Stimulated activated CD4-positive, alpha-beta T cell treated with anti-CD3 and anti-CD28 coated beads, Interleukin-4, amount 100 ng/mL, for 4 hours (primary cell): ENCODE results near the gene CAMK2G.
"Not testable (repeated sequence)": the region's sequence is repeated elsewhere in the genome, so short reads cannot be mapped to it uniquely, and the experiment has no call there.

Experiments used
- DNase-seq, 2 experiments: peaks; one replicate each; pipeline ENCODE4 v3.0.0-alpha.2; 2020

The CAMK2G gene

DNA sequence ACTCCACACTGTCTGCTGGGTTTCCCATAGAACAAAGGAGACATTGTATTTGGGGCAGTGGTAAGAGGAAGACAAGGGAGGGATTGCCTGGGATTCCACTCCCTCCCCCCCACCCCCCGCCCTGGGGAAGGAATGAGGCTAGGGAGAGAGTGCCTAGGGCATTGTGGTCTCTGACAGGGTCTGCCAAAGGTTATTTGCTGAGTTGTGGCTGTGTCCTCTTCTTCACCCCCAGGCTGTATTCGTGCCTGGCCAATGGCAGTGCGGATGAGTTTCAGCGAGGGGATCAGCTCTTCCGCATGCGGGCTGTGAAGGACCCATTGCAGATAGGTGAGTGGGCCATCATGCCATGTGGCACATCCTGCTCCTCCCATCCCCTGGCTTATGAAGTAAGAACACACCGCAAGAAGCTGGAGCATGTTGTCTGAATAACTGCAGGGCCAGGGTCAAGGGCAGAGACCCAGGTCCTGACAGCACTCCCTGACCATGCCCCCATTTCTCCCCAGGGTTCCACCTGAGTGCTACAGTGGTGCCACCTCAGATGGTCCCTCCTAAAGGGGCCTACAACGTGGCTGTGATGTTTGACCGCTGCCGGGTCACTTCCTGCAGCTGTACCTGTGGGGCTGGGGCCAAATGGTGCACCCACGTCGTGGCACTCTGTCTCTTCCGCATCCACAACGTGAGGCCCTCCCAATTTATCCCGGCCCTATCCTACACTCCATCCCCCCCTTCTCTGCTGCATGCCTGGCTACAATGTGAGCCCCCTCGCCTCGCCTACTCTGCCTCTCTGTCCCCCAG lies 85.3 kb downstream of the CAMK2G start:
- no peak for DNase-seq

DNA sequence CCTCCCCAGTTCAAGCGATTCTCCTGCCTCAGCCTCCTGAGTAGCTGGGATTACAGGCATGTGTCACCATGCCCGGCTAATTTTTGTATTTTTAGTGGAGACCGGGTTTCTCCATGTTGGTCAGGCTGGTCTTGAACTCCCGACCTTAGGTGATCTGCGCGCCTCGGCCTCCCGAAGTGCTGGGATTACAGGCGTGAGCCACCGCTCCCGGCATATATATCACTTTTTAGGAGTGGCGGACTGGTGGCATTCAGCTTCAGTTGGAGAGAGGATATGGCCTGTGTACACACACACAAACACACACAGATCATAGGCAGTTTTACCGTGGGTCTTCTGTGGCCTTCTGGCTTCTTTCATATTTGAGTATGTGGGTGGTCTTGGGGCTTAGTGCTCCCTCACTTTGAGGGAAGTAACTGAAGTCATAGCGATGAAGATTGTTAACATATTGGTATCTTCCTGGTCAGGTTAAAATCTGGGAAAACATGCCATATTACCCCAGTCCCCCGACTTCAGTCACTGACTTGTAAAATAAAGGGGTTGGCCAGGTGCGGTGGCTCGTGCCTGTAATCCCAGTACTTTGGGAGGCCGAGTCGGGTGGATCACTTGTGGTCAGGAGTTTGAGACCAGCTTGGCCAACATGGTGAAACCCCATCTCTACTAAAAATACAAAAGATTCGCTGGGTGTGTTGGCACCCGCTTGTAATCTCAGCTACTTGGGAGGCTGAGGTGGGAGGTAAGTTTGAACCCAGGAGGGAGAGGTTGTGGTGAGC lies 87.1 kb downstream of the CAMK2G start:
- DNase-seq, result not testable (repeated sequence)

- no peak for DNase-seq
These were observed 87.9 kb downstream of the CAMK2G start for GRCh38 chr10:73786512-73786885.

DNA sequence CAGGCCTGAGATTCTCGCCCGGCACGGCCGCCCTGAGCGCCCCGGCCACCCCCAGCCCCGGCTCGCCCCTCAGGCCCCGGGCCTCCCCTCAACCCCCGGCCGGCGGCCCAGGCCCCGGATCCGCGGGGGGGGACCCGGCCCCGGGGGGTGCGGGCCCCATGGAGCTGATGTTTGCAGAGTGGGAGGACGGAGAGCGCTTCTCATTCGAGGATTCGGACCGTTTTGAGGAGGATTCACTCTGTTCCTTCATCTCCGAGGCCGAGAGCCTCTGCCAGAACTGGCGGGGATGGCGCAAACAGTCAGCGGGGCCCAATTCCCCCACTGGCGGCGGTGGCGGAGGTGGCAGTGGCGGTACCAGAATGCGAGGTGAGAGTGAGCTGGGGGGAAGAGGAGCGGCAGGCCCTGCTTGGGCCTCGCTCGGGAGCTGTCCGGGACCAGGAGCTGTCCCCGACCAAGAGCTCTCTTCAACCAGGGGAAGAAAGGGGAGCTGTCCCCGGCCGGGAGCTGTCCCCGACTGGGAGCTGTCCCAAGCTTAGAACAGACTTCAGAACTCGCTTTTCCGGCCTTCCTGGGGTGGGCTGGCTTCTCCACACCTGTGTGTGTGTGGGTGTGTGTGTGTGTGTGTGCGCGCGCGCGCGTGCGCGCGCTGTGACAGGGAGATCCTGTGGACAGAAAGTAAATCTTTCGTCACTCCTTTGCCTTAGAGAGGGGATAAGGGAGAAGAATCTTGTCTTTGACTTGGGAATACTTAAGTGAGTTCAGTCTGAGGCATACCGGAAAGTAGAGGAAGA lies 88.4 kb downstream of the CAMK2G start:
- DNase-seq, result peak; percentile 36 to 46

- peak; percentile 78 to 81 for DNase-seq
These were observed 89.1 kb downstream of the CAMK2G start, which contains the start of gene ZSWIM8 for GRCh38 chr10:73785211-73785720. Gene ZSWIM8 (plus strand): TSS chr10:73785606. CDS start chr10:73785879, 273 bp downstream.

DNA sequence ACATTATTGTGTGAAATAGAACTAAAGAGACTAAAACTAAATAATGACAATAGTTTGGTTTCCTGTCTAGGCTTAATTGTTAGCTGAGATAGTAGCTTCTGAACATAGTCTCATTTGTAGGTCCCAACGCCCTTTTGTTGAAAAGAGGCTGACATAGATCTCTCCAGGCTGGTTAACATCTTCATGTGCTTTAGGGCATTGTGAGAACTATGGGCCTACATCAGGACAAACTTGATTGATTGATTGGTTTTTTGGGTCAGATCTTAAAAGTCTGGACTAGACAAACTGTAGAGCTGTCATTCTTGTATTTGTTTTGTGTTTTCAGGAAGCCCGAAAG lies 91.6 kb downstream of the CAMK2G start:
- no peak for DNase-seq

GRCh38 chr10:73781879-73782748 lies 92.2 kb downstream of the CAMK2G start, which contains the start of gene CHCHD1:
Gene CHCHD1 (plus strand): TSS chr10:73782048. CDS start chr10:73782076, 28 bp downstream.
- DNase-seq, result peak; percentile 87 to 90

GRCh38 chr10:73781548-73781878 lies 92.8 kb downstream of the CAMK2G start:
- no peak for DNase-seq

GRCh38 chr10:73780966-73781365 lies 93.4 kb downstream of the CAMK2G start:
- no peak for DNase-seq

DNA sequence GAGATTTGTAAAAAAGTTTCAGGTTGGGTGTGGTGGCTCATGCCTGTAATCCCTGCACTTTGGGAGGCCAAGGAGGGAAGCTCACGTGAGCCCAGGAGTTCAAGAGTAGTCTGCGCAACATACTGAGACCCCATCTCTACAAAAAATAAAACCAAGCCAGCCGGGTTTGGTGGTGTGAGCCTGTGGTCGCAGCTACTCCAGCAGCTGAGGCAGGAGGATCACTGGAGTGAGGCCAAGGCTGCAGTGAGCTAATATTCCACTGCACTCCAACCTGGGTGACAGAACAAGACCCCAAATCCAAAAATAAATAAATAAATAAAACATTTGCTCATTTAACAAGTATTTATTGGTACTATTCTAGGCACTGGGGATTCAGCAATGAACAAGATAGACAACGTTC lies 94.1 kb downstream of the CAMK2G start:
- DNase-seq, result no peak

DNA sequence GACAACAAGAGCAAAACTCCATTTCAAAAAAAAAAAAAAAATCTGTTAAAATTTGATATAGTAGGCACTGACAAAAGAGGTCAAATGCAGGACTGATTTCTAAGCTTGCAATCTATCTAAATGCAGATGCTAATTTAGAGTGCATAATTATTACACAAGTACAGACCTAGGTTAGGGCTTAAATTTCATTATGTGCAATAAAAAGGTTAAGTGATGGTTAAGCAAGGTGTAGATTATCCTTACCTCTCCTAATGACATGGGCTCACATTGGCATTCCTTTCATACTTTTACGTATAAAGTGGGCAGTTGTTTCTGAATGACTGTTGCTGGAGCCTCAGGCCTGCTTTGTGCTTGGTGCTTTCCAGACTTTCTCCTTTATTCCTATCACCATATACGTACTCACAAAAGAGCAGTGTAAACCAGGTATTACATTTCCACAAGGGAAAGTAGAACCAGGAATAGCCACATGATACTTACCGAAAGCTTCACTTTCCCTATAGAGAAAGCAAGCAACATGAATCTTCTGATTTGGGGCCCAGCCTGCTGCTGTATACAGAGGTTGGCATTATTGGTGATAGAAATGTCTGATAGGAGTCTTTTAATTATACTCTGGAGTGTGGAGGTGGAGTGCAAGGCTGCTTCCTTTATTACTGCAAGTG lies 94.7 kb downstream of the CAMK2G start:
- no peak for DNase-seq

DNA sequence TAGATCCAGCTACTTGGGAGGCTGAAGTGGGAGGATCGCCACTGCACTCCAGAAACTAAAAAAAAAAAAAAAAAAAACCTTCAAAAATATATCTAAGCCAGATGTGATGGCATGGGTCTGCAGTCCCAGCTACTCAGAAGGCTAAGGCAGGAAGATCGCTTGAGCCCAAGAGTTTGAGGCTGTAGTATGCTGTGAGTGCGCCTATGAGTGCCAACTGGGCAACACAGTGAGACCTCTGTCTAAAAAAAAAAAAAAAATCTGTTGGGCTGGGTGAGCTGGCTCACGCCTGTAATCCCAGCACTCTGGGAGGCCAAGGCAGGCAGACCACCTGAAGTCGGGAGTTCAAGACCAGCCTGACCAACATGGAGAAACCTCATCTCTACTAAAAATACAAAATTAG lies 95.3 kb downstream of the CAMK2G start:
- no peak for DNase-seq

GRCh38 chr10:73774637-73775036 lies 99.7 kb downstream of the CAMK2G start:
- DNase-seq, result no peak

DNA sequence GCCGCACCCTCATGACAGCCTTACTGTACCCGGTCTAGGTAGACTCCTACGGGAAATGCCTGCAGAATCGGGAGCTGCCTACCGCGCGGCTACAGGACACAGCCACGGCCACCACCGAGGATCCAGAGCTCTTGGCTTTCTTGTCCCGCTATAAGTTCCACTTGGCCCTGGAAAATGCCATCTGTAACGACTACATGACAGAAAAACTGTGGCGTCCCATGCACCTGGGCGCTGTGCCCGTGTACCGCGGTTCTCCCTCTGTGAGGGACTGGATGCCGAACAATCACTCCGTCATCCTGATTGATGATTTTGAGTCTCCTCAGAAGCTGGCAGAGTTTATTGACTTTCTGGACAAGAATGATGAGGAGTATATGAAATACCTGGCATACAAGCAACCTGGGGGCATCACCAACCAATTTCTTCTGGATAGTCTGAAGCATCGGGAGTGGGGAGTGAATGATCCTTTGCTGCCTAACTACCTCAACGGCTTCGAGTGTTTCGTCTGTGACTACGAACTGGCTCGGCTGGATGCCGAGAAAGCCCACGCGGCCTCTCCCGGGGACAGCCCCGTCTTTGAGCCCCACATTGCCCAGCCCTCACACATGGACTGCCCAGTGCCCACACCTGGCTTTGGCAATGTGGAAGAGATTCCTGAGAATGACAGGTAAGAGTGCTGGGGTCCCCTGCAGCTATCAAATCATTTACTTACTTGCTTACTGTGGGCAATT lies 101.0 kb downstream of the CAMK2G start:
- peak in 1 of 2 experiments; percentile 25 for DNase-seq

- peak; percentile 75 to 78 for DNase-seq
These were observed 101.8 kb downstream of the CAMK2G start for GRCh38 chr10:73772281-73773151.

GRCh38 chr10:73771722-73772280 lies 102.6 kb downstream of the CAMK2G start:
- peak; percentile 72 to 78 for DNase-seq

- no peak for DNase-seq
These were observed 105.0 kb downstream of the CAMK2G start for GRCh38 chr10:73769396-73769795.

DNA sequence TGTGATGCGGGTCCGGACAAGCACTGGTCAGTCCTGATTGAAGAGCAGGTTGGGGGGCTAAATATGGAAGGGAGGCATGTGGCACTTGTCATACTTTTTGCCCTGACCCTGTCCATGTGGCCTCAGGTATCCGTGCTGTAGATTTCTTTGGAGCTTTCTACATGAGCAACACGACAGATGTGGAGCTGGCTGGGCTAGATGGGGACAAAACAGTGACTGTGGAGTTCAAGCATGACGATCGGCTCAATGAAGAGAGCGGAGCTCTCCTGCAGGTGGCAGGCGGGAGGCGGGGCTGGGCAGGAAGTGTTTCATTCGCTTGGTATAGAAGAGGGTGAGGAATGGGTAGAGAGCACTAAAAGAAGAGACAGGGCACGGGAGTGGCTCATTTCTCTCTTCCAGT lies 105.5 kb downstream of the CAMK2G start:
- DNase-seq, result peak; percentile 57 to 65

DNA sequence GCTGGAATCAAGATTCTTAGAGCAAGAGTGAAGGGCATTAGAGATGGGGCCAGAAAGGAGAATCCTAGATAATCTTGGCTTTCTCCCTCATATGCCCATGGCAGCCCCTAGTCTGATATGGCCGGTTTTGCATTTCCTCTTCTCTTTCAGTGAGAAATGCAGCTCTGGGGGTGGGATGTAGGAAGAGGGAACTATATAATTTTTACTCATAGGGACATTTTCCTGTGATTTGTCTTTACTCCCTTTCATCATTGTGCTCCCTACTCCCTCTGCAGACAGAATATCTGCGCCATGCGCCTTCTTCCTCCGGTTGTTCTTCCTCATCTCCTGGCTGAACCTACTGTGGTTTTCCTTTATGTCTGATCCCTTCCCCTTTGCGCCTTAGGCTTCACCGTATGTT lies 109.3 kb downstream of the CAMK2G start:
- DNase-seq, result no peak

- DNase-seq, result no peak
These were observed 111.0 kb downstream of the CAMK2G start for GRCh38 chr10:73763343-73763742.
